ENCODE data around the gene PITX1. TPM values are rescaled to one million over a fixed set of nuclear protein-coding genes. Genes with fewer than 3 reads are reported as not detected.
A peak's percentile ranks its signal among the peaks of the same experiment; 100 is the strongest.

PITX1 gene
- total and polyA plus RNA-seq, 2 donors (not counting 3 experiments of a cell fraction or from before 2014, with no cell fraction given), result 0.48 to 6.0 TPM

DNA sequence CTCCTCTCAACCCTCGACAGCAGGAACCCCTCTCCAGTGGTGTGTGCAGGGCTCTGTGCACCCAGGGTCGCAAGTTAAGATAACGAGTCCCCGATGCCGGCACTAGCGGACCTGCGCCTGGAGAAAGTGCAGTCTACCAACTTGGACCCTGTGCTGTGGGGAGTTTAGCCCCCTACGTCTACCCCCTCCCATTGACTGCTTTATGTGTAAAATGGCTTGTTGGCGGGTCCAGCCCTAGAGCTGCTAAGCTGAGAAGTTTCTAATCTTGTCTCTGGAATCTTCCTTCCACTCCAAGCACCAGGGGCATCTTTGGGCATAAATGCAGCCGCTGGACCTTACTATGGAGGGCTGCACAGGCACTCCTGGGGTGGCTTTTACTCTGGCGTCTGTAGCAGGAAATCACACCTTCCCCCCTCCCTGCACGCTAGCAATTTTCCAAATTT, 7.1 kb upstream of the PITX1 start:
- H3K9me1 ChIP-seq (replicated peaks; ENCODE audit: control insufficient read depth, extremely low read depth, insufficient read depth, low read length), result no peaks in the 10 kb centered on the region
- FAIRE-seq, result no peak
- no peak overlapping the region for H3K4me3 ChIP-seq (replicated peaks in 1 of 3; ENCODE audit: insufficient read depth in 1 of 3, low read depth in 1 of 3, low read length in 3 of 3)
- no peaks in the 10 kb centered on the region for H3K4me1 ChIP-seq (ENCODE audit: control insufficient read depth, extremely low read depth, insufficient read depth, low read length)
- ChIA-PET POLR2A (no interaction called here), CTCF (no interaction called here)
- TF ChIP-seq EZH2 (IDR thresholded peaks at IDR 0.05; ENCODE audit: borderline replicate concordance, low read depth, low read length, severe bottlenecking) (peak; percentile 10), POLR2A (IDR thresholded peaks at IDR 0.05; ENCODE audit: low read depth, low read length) (no peak)
- no peak overlapping the region for H2AFZ ChIP-seq (ENCODE audit: low read depth, low read length)
- dilution Hi-C loops (cut with MboI; ENCODE audit: extremely low pct_ligation_motif_present, low sequenced_read_pairs), result no loop called here
- H3K9me3 ChIP-seq (replicated peaks; ENCODE audit: control insufficient read depth, insufficient read depth, low read length), result no peaks in the 10 kb centered on the region
- H3K79me2 ChIP-seq (ENCODE audit: control insufficient read depth, insufficient read depth, low read length), result no peaks in the 10 kb centered on the region
- H4K20me1 ChIP-seq (replicated peaks; ENCODE audit: control insufficient read depth, extremely low read depth, insufficient read depth, low read length), result no peaks in the 10 kb centered on the region
- no TSS peak for BruUV-seq (replicated peaks)
- H3K9ac ChIP-seq (replicated peaks; ENCODE audit: extremely low read depth, insufficient read depth, low read length), result no peak overlapping the region
- peaks cover 75 to 92% of the 10 kb centered on the region in 2 experiments for H3K27me3 ChIP-seq (ENCODE audit: control insufficient read depth in 2 of 2, insufficient read depth in 2 of 2, low read length in 2 of 2)
- no peak overlapping the region for H3K4me2 ChIP-seq (ENCODE audit: insufficient read depth, low read length)
- intact Hi-C loops (cut with micrococcal nuclease), result loop anchor here (5.0 kb wide), 1 partner anchor 151 kb away; no protein-coding TSS in a partner anchor
- H3K27ac ChIP-seq (ENCODE audit: insufficient read depth, low read depth, low read length), result no peak overlapping the region
- H3K36me3 ChIP-seq (ENCODE audit: control insufficient read depth in 2 of 2, extremely low read depth in 1 of 2, insufficient read depth in 2 of 2, low read length in 2 of 2), result no peaks in the 10 kb centered on the region
- no peak for DNase-seq (ENCODE audit: low read depth, low spot score)

DNA sequence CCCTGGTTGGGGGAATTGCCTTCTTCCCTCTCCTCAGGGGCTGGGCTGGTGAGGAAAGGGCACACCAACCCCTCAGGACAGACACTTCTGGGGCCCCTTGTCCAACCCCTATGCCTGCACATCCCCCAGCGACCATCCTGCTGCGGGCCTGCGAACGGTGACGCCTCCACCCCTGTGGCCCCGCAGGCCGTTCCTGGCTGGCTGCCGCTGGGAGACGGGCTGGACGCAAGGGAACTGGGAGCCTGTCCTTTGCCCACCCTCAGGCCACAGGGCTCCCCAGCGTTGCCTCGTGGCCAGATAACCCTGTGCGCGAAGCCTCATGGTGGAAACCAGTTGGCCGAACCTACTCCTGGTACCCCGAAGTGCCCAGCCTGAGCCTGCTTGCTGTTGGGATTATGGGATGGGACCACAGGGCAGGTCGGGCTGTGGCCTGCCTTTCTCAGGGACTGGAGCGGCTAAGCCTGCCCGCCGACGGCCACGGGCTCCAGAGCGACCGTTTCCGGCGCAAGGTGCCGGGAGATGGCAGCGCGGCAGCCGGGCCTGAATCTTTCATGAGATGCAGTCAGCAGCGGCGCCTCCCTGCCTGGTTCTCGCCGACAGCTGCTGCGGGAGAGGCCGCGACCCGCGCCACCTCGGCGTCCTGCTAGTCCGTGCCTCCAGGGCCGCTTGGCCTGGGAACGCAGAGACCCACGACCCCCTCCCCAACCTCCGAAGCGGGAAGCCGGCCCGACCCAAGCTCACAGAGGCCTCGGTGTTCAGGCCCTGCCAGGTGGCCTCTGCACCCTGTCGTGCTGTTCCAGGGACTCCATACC, 6.5 kb upstream of the PITX1 start:
- Histone ChIP-seq H3K27ac (ENCODE audit: insufficient read depth, low read depth, low read length) (no peak overlapping the region), H3K9me1 (replicated peaks; ENCODE audit: control insufficient read depth, extremely low read depth, insufficient read depth, low read length) (no peaks in the 10 kb centered on the region), H4K20me1 (replicated peaks; ENCODE audit: control insufficient read depth, extremely low read depth, insufficient read depth, low read length) (no peaks in the 10 kb centered on the region), H3K79me2 (ENCODE audit: control insufficient read depth, insufficient read depth, low read length) (no peaks in the 10 kb centered on the region), H3K9me3 (replicated peaks; ENCODE audit: control insufficient read depth, insufficient read depth, low read length) (no peaks in the 10 kb centered on the region), H3K9ac (replicated peaks; ENCODE audit: extremely low read depth, insufficient read depth, low read length) (no peak overlapping the region), H3K36me3 (ENCODE audit: control insufficient read depth in 2 of 2, extremely low read depth in 1 of 2, insufficient read depth in 2 of 2, low read length in 2 of 2) (no peaks in the 10 kb centered on the region), H3K4me2 (ENCODE audit: insufficient read depth, low read length) (no peak overlapping the region), H3K27me3 (ENCODE audit: control insufficient read depth in 2 of 2, insufficient read depth in 2 of 2, low read length in 2 of 2) (peaks cover 78 to 91% of the 10 kb centered on the region in 2 experiments), H3K4me1 (ENCODE audit: control insufficient read depth, extremely low read depth, insufficient read depth, low read length) (no peaks in the 10 kb centered on the region), H3K4me3 (replicated peaks in 1 of 3; ENCODE audit: insufficient read depth in 1 of 3, low read depth in 1 of 3, low read length in 3 of 3) (no peak overlapping the region), H2AFZ (ENCODE audit: low read depth, low read length) (no peak overlapping the region)
- ChIA-PET POLR2A (no interaction called here), CTCF (interaction anchor here (1.2 kb wide), 1 partner anchor 12 kb away, joined by 4 read pairs; no protein-coding TSS in a partner anchor)
- BruUV-seq (replicated peaks), result no TSS peak
- DNase-seq (ENCODE audit: low read depth, low spot score) (no peak), FAIRE-seq (no peak)
- intact Hi-C loops (cut with micrococcal nuclease), result loop anchor here (5.0 kb wide), 1 partner anchor 152 kb away; no protein-coding TSS in a partner anchor
- dilution Hi-C loops (cut with MboI; ENCODE audit: extremely low pct_ligation_motif_present, low sequenced_read_pairs), result no loop called here
- TF ChIP-seq, protein P1, sequence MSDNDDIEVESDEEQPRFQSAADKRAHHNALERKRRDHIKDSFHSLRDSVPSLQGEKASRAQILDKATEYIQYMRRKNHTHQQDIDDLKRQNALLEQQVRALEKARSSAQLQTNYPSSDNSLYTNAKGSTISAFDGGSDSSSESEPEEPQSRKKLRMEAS (IDR thresholded peaks at IDR 0.05; ENCODE audit: insufficient read depth, insufficient read length), result no peak
- TF ChIP-seq JUN (IDR thresholded peaks at IDR 0.05; ENCODE audit: borderline replicate concordance, insufficient read depth, insufficient read length, low read depth), result no peak
- TF ChIP-seq, protein P2, sequence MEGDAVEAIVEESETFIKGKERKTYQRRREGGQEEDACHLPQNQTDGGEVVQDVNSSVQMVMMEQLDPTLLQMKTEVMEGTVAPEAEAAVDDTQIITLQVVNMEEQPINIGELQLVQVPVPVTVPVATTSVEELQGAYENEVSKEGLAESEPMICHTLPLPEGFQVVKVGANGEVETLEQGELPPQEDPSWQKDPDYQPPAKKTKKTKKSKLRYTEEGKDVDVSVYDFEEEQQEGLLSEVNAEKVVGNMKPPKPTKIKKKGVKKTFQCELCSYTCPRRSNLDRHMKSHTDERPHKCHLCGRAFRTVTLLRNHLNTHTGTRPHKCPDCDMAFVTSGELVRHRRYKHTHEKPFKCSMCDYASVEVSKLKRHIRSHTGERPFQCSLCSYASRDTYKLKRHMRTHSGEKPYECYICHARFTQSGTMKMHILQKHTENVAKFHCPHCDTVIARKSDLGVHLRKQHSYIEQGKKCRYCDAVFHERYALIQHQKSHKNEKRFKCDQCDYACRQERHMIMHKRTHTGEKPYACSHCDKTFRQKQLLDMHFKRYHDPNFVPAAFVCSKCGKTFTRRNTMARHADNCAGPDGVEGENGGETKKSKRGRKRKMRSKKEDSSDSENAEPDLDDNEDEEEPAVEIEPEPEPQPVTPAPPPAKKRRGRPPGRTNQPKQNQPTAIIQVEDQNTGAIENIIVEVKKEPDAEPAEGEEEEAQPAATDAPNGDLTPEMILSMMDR (IDR thresholded peaks at IDR 0.05; ENCODE audit: extremely low read depth in 1 of 2, insufficient read depth in 1 of 2, low read depth in 1 of 2, low read length in 2 of 2), result no peak
- no peak for TF ChIP-seq POLR2A (IDR thresholded peaks at IDR 0.05; ENCODE audit: low read depth, low read length)
- TF ChIP-seq POLR2AphosphoS5 (IDR thresholded peaks at IDR 0.05; ENCODE audit: insufficient read depth, low read depth, low read length), result no peak
- peak; percentile 70 for TF ChIP-seq EZH2 (IDR thresholded peaks at IDR 0.05; ENCODE audit: borderline replicate concordance, low read depth, low read length, severe bottlenecking)
- no peak for TF ChIP-seq FOS (IDR thresholded peaks at IDR 0.05; ENCODE audit: borderline replicate concordance, insufficient read depth, low read length)
